K562 (cell line): ENCODE data around the gene CSNK1D. TPM values are rescaled to one million over a fixed set of nuclear protein-coding genes. Genes with fewer than 3 reads are reported as not detected.
A peak's percentile ranks its signal among the peaks of the same experiment; 100 is the strongest.

Experiments used
- CCAR2 ChIP-seq: fragments of 200-400 bp; formaldehyde crosslinking; IDR thresholded peaks from 2 replicates; pipeline ENCODE4 v1.6.1; 2017; ENCODE audit warnings: mild to moderate bottlenecking, low read depth, low read length
- CHD4 ChIP-seq: fragments of 200-600 bp; sonication (generic); IDR thresholded peaks from 3 replicates; pipeline ENCODE4 v1.6.1; 2012; ENCODE audit warnings: low read depth, mild to moderate bottlenecking, mixed read lengths, low read length, inconsistent platforms; ENCODE audit not compliant: insufficient read depth, insufficient replicate concordance, poor library complexity, severe bottlenecking
- CREM ChIP-seq: IDR thresholded peaks from 2 replicates; pipeline ENCODE4 v1.6.1; 2014; ENCODE audit warnings: antibody characterized with exemption, low read depth
- MAFF ChIP-seq: IDR thresholded peaks from 2 replicates; pipeline ENCODE4 v1.6.1; 2012; ENCODE audit warnings: low read length, improper control_type of control experiment
- NFE2 ChIP-seq: IDR thresholded peaks from 2 replicates; pipeline ENCODE4 v1.6.1; 2014; ENCODE audit warnings: antibody characterized with exemption, low read depth
- NONO ChIP-seq, 2 experiments: fragments of 200-400 bp in 1 of 2; fragments of 450-650 bp in 1 of 2; formaldehyde crosslinking in 1 of 2; IDR thresholded peaks; 2 replicates each; pipeline ENCODE4 v1.6.1; 2017; ENCODE audit warnings: low read depth in 2 of 2, mild to moderate bottlenecking in 2 of 2, moderate library complexity in 2 of 2, low read length in 1 of 2
- POU5F1 ChIP-seq: fragments of 150-350 bp; IDR thresholded peaks from 2 replicates; pipeline ENCODE4 v1.6.1; 2014; ENCODE audit warnings: borderline replicate concordance, low read length, low read depth, mild to moderate bottlenecking; ENCODE audit not compliant: partially characterized antibody
- PPARD ChIP-seq: fragments of 250-450 bp; sonication (Bioruptor Pico); IDR thresholded peaks from 2 replicates; pipeline ENCODE4 v1.8.0; 2022; ENCODE audit warnings: inconsistent platforms, mild to moderate bottlenecking, moderate library complexity
- RFX5 ChIP-seq: IDR thresholded peaks from 2 replicates; pipeline ENCODE4 v1.6.1; 2011; ENCODE audit warnings: low read depth, mild to moderate bottlenecking, improper control_type of control experiment, low read length
- SMARCA4 ChIP-seq: fragments of 450-650 bp; IDR thresholded peaks from 2 replicates; pipeline ENCODE4 v1.6.1; 2016
- TCF7 ChIP-seq: sonication (generic); IDR thresholded peaks from 2 replicates; pipeline ENCODE4 v1.6.1; 2016; ENCODE audit warnings: antibody characterized with exemption, borderline replicate concordance
- TEAD4 ChIP-seq, 2 experiments: sonication (generic) in 1 of 2; formaldehyde crosslinking in 1 of 2; IDR thresholded peaks; 2 replicates each; pipeline versions ENCODE4 v1.6.1 to v1.8.0; 2012 to 2022; ENCODE audit warnings: borderline replicate concordance in 1 of 2, inconsistent platforms in 1 of 2, low read length in 1 of 2, mild to moderate bottlenecking in 1 of 2, missing genetic modification reagents in 1 of 2
- ZNF184 ChIP-seq: sonication (generic); formaldehyde crosslinking; IDR thresholded peaks from 2 replicates; pipeline ENCODE4 v1.5.0; 2020; ENCODE audit warnings: missing genetic modification reagents
- ZNF583 ChIP-seq: fragments of 250-450 bp; sonication (Bioruptor Pico); IDR thresholded peaks from 2 replicates; pipeline ENCODE4 v1.4.0; 2020
- ZNF77 ChIP-seq: fragments of 250-450 bp; sonication (Bioruptor Pico); IDR thresholded peaks from 2 replicates; pipeline ENCODE4 v1.5.0; 2020
- polyA plus RNA-seq, 8 experiments: library from polyadenylated mRNA; depleted of rRNA in 4 of 8; stranded (reverse) in 5 of 8; unstranded in 3 of 8; fragments of >200 nt; fragmentation: Nextera tagmentation in 2 of 8; fragmentation: Illumina TruSeq in 1 of 8; extraction: Ambion mirVana in 2 of 8; extraction: Trizol in 1 of 8; gene quantifications; 2 replicates each; pipeline versions ENCODE4 v1.2.1 to v1.2.3, GENCODE V29; 2011 to 2014; ENCODE audit warnings: inconsistent platforms in 1 of 8, missing spikeins in 1 of 8
- total RNA-seq, 7 experiments: library from RNA; depleted of rRNA in 6 of 7; stranded (reverse); fragments of >200 nt in 6 of 7; fragmentation: Illumina TruSeq in 2 of 7; extraction: Trizol in 2 of 7; gene quantifications; 2 replicates each; pipeline versions ENCODE4 v1.2.1 to v1.2.3, GENCODE V29; 2011 to 2021; ENCODE audit warnings: low replicate concordance in 1 of 7
- TF ChIP-seq, protein P1 (sequence below): fragments of 200-800 bp; sonication (Bioruptor generic); IDR thresholded peaks from 2 replicates; pipeline ENCODE4 v1.6.1; 2016; ENCODE audit warnings: missing genetic modification characterization, missing compliant biosample characterization
- TF ChIP-seq, protein P2 (sequence below): fragments of 250-450 bp; sonication (Bioruptor Pico); IDR thresholded peaks from 2 replicates; pipeline ENCODE4 v1.4.0; 2020; ENCODE audit warnings: mild to moderate bottlenecking, moderate library complexity, borderline replicate concordance
- TF ChIP-seq, protein P3 (sequence below): sonication (generic); formaldehyde crosslinking; IDR thresholded peaks from 2 replicates; pipeline ENCODE4 v1.8.0; 2022; ENCODE audit warnings: missing genetic modification reagents, mild to moderate bottlenecking, moderate library complexity, borderline replicate concordance

CSNK1D gene
- total and polyA plus RNA-seq, 9 of the 15 experiments (the other 6 are each of a cell fraction or from before 2014, with no cell fraction given): 6.5 to 133 (median 41.3) TPM

DNA sequence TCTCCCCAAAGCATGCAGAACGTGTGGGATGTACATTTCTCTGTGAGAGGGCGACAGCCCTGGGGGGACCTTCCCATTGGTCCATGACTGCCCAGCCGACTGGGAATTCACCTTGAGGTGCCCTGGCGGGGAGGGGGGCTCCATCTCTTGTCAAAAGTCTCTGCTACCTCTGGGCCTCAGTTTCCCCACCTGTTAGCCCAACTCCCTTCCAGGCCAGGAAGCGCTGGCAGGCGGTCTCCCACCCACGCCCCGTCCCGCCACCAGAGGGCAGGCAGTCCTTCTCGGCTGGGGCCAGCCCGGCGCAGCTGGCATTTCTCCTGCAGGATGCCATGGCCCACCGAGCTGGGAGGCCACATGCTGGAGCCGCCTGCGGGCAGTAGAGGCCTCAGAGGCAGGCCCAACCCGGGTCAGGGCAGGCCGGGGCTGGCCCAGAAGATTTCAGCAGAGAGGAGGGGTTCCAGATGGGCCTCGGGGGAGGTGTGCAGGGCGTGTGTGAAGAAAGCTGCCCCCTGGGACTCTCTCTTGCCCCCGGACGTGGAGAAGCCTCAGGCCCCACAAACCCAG, 27.3 kb upstream of the CSNK1D start (continued):
- TF ChIP-seq, protein P1, sequence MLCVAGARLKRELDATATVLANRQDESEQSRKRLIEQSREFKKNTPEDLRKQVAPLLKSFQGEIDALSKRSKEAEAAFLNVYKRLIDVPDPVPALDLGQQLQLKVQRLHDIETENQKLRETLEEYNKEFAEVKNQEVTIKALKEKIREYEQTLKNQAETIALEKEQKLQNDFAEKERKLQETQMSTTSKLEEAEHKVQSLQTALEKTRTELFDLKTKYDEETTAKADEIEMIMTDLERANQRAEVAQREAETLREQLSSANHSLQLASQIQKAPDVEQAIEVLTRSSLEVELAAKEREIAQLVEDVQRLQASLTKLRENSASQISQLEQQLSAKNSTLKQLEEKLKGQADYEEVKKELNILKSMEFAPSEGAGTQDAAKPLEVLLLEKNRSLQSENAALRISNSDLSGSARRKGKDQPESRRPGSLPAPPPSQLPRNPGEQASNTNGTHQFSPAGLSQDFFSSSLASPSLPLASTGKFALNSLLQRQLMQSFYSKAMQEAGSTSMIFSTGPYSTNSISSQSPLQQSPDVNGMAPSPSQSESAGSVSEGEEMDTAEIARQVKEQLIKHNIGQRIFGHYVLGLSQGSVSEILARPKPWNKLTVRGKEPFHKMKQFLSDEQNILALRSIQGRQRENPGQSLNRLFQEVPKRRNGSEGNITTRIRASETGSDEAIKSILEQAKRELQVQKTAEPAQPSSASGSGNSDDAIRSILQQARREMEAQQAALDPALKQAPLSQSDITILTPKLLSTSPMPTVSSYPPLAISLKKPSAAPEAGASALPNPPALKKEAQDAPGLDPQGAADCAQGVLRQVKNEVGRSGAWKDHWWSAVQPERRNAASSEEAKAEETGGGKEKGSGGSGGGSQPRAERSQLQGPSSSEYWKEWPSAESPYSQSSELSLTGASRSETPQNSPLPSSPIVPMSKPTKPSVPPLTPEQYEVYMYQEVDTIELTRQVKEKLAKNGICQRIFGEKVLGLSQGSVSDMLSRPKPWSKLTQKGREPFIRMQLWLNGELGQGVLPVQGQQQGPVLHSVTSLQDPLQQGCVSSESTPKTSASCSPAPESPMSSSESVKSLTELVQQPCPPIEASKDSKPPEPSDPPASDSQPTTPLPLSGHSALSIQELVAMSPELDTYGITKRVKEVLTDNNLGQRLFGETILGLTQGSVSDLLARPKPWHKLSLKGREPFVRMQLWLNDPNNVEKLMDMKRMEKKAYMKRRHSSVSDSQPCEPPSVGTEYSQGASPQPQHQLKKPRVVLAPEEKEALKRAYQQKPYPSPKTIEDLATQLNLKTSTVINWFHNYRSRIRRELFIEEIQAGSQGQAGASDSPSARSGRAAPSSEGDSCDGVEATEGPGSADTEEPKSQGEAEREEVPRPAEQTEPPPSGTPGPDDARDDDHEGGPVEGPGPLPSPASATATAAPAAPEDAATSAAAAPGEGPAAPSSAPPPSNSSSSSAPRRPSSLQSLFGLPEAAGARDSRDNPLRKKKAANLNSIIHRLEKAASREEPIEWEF (CRISPR knock-in tag): no peak
- TF ChIP-seq, protein P2, sequence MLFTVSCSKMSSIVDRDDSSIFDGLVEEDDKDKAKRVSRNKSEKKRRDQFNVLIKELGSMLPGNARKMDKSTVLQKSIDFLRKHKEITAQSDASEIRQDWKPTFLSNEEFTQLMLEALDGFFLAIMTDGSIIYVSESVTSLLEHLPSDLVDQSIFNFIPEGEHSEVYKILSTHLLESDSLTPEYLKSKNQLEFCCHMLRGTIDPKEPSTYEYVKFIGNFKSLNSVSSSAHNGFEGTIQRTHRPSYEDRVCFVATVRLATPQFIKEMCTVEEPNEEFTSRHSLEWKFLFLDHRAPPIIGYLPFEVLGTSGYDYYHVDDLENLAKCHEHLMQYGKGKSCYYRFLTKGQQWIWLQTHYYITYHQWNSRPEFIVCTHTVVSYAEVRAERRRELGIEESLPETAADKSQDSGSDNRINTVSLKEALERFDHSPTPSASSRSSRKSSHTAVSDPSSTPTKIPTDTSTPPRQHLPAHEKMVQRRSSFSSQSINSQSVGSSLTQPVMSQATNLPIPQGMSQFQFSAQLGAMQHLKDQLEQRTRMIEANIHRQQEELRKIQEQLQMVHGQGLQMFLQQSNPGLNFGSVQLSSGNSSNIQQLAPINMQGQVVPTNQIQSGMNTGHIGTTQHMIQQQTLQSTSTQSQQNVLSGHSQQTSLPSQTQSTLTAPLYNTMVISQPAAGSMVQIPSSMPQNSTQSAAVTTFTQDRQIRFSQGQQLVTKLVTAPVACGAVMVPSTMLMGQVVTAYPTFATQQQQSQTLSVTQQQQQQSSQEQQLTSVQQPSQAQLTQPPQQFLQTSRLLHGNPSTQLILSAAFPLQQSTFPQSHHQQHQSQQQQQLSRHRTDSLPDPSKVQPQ (CRISPR knock-in tag): no peak
- TF ChIP-seq CREM (no peak), ZNF77 (CRISPR knock-in tag) (no peak), CHD4 (no peak), POU5F1 (no peak), NFE2 (no peak), MAFF (no peak), ZNF583 (no peak), CCAR2 (no peak), TCF7 (no peak), RFX5 (no peak), PPARD (CRISPR knock-in tag) (no peak), SMARCA4 (no peak), ZNF184 (CRISPR knock-in tag) (no peak), TEAD4 (IDR thresholded peaks at IDR 0.05; ENCODE audit: low read length) (no peak), TEAD4 (CRISPR knock-in tag; IDR thresholded peaks at IDR 0.05; ENCODE audit: borderline replicate concordance) (no peak), NONO (IDR thresholded peaks at IDR 0.05; ENCODE audit: low read depth in 2 of 2, low read length in 1 of 2) (no peak)
- TF ChIP-seq, protein P3, sequence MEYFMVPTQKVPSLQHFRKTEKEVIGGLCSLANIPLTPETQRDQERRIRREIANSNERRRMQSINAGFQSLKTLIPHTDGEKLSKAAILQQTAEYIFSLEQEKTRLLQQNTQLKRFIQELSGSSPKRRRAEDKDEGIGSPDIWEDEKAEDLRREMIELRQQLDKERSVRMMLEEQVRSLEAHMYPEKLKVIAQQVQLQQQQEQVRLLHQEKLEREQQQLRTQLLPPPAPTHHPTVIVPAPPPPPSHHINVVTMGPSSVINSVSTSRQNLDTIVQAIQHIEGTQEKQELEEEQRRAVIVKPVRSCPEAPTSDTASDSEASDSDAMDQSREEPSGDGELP (CRISPR knock-in tag): peak; percentile 71; the same call in 1 of the 2 replicates
